MCF 10A (cell line): ENCODE data around the gene LYRM2. TPM values are rescaled to one million over a fixed set of nuclear protein-coding genes. Genes with fewer than 3 reads are reported as not detected.

ENCODE experiments used
- BruUV-seq: library from RNA; stranded (reverse); fragments of 400-500 nt; replicated peaks from 2 replicates; lab custom pipeline; 2021; lab: Mats Ljungman, UMichigan
- CTCF ChIA-PET: fragments of 300-600 bp; sonication (Branson Sonifier 250); formaldehyde crosslinking; extraction: SDS; loops from one replicate; lab custom pipeline; 2021; ENCODE audit warnings: antibody characterized with exemption, inconsistent platforms; lab: Yijun Ruan, JAX
- POLR2A ChIA-PET: fragments of 300-600, 350-650 bp; sonication (Branson Sonifier 250); formaldehyde crosslinking; extraction: SDS; loops from one replicate; lab custom pipeline; 2020; ENCODE audit warnings: antibody characterized with exemption, inconsistent platforms; lab: Yijun Ruan, JAX
- DNase-seq: peaks from one replicate; pipeline ENCODE4 v3.0.0-alpha.2; 2018; ENCODE audit not compliant: unreplicated experiment
- H3K27ac Mint-ChIP-seq: one replicate; pipeline ENCODE4 v1.8.0; 2022; ENCODE audit warnings: mild to moderate bottlenecking, low read depth, mixed read lengths; ENCODE audit not compliant: unreplicated experiment
- H3K27me3 Mint-ChIP-seq: one replicate; pipeline ENCODE4 v1.8.0; 2022; ENCODE audit warnings: mixed read lengths; ENCODE audit not compliant: insufficient read depth, unreplicated experiment
- H3K36me3 Mint-ChIP-seq: one replicate; pipeline ENCODE4 v1.8.0; 2022; ENCODE audit warnings: mild to moderate bottlenecking, moderate library complexity, mixed read lengths; ENCODE audit not compliant: insufficient read depth, unreplicated experiment
- H3K4me1 Mint-ChIP-seq: one replicate; pipeline ENCODE4 v1.8.0; 2022; ENCODE audit warnings: mixed read lengths; ENCODE audit not compliant: insufficient read depth, unreplicated experiment
- H3K4me3 Mint-ChIP-seq: one replicate; pipeline ENCODE4 v1.8.0; 2022; ENCODE audit warnings: mild to moderate bottlenecking, moderate library complexity, mixed read lengths; ENCODE audit not compliant: unreplicated experiment
- H3K9me3 Mint-ChIP-seq: one replicate; pipeline ENCODE4 v1.8.0; 2022; ENCODE audit warnings: mixed read lengths; ENCODE audit not compliant: unreplicated experiment
- CTCF ChIP-seq: fragments of 200-600 bp; IDR thresholded peaks from one replicate; pipeline ENCODE4 v1.8.0; 2022; ENCODE audit warnings: antibody characterized with exemption, mild to moderate bottlenecking; ENCODE audit not compliant: unreplicated experiment
- intact Hi-C: fragments of 100-400 bp; cut with micrococcal nuclease; formaldehyde crosslinking; loops from 2 replicates; pipeline ENCODE4 v1.14.1; 2022
- total RNA-seq: library from RNA; stranded (reverse); gene quantifications from 2 replicates; pipeline ENCODE4 v1.2.3, GENCODE V29; 2022

LYRM2 gene
- total RNA-seq, 1 experiment from 2014 or later: 41.1 TPM

GRCh38 chr6:89670935-89671565, 32.5 kb upstream of the LYRM2 start:
- TF ChIP-seq CTCF: no peak
- intact Hi-C loops: no loop called here
- CTCF ChIA-PET: no interaction called here
- H3K27me3 Mint-ChIP-seq: no peaks in the 10 kb centered on the region
- H3K9me3 Mint-ChIP-seq: no peaks in the 10 kb centered on the region
- peaks cover 92% of the 10 kb centered on the region for H3K36me3 Mint-ChIP-seq
- no peak overlapping the region for H3K27ac Mint-ChIP-seq
- no peak overlapping the region for H3K4me3 Mint-ChIP-seq
- POLR2A ChIA-PET: interaction anchor here (0.6 kb wide), 1 partner anchor 19 kb away, joined by 3 read pairs; no protein-coding TSS in a partner anchor
- no TSS peak for BruUV-seq
- H3K4me1 Mint-ChIP-seq: no peaks in the 10 kb centered on the region
- DNase-seq: no peak

DNA sequence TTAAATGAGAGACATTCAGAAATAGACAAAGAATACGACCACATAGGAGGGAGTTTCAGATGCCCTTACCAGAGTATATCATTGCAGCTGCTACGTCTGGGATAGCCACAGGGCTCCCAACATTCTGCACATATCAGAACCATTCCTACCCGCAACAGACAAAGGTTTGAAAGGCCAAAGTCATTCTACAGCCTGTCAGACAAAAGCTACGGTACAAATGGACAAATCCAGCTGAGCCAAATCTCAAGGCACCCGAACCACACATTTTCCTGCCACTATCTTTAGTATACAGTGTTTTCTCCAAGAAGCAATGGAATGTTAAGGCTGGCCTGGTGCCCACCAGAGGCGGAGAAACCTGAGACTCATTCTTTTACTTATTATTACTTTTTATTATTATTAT, 30.5 kb upstream of the LYRM2 start:
- Mint-ChIP-seq H3K9me3 (no peaks in the 10 kb centered on the region), H3K27me3 (no peaks in the 10 kb centered on the region), H3K4me1 (no peaks in the 10 kb centered on the region), H3K27ac (no peak overlapping the region), H3K36me3 (peaks cover 92% of the 10 kb centered on the region), H3K4me3 (no peak overlapping the region)
- TF ChIP-seq CTCF: no peak
- intact Hi-C loops: no loop called here
- ChIA-PET POLR2A (no interaction called here), CTCF (interaction anchor here (1.1 to 1.5 kb wide), 2 partner anchors 10 to 18 kb away, joined by 3 to 5 read pairs; no protein-coding TSS in a partner anchor)
- DNase-seq: no peak
- no TSS peak for BruUV-seq

DNA sequence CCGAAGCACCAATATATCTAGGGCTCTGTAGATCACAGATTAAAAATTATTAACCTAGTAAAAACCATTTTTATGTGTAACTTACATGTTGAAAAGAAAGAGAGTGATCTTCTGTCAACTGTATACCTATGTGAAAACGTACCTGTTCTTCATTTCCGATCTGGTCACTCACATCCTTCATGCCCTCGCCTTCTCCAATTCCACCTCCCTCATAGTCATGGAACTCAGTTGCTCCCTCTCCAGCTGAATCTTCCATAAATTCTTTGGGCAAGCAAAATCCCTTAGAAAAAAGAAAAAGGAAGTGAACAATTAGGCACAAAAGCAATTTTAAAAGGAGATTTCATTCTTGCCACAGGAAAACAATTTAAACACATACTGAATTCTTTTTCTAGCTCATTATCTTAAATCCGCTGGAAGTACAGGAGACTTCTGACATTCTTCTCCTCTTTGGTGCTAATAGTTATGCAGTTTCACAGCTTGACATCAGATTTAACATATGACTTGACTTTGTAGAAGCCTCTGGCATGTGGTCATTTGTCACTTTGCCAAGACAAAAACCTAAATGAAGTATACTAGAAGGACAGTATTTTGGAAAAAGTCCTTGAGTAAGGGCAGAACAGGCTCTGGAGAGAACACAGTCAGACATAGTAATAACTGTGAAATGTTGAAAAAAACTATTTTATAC, 29.5 kb upstream of the LYRM2 start:
- BruUV-seq: no TSS peak
- no peak overlapping the region for H3K4me3 Mint-ChIP-seq
- H3K36me3 Mint-ChIP-seq: peaks cover 92% of the 10 kb centered on the region

More for the DNA sequence above, 29.5 kb upstream of the LYRM2 start:
- Mint-ChIP-seq H3K27ac (no peak overlapping the region), H3K9me3 (no peaks in the 10 kb centered on the region), H3K4me1 (no peaks in the 10 kb centered on the region), H3K27me3 (no peaks in the 10 kb centered on the region)
- CTCF ChIA-PET: no interaction called here
- POLR2A ChIA-PET: interaction anchor here (0.9 kb wide), 1 partner anchor 29 kb away, joined by 3 read pairs; the partner anchor contains the start of gene LYRM2
- intact Hi-C loops: no loop called here
- no peak for TF ChIP-seq CTCF
- no peak for DNase-seq
